H9 (cell line): ENCODE results near the gene TENT5A. TPM values are rescaled to one million over a fixed set of nuclear protein-coding genes. Genes with fewer than 3 reads are reported as not detected.

Experiments
- DNase-seq: peaks from one replicate; pipeline ENCODE4 v3.0.0-alpha.2; 2017
- H2AFZ ChIP-seq: one replicate; pipeline ENCODE4 v1.6.1; 2013; ENCODE audit warnings: mild to moderate bottlenecking, low read length, control low read depth, moderate library complexity
- H2AK5ac ChIP-seq: 2 replicates; pipeline ENCODE4 v1.6.1; 2013; ENCODE audit warnings: low read length, control low read depth, mixed read lengths; ENCODE audit not compliant: insufficient read length
- H2BK120ac ChIP-seq: one replicate; pipeline ENCODE4 v1.6.1; 2013; ENCODE audit warnings: low read depth, mild to moderate bottlenecking, low read length, control low read depth, inconsistent platforms; ENCODE audit not compliant: poor library complexity, severe bottlenecking
- H2BK12ac ChIP-seq: 2 replicates; pipeline ENCODE4 v1.6.1; 2013; ENCODE audit warnings: low read length, control low read depth, mixed read lengths, low read depth; ENCODE audit not compliant: insufficient read length
- H2BK15ac ChIP-seq: 2 replicates; pipeline ENCODE4 v1.6.1; 2013; ENCODE audit warnings: low read depth, low read length, control low read depth
- H2BK20ac ChIP-seq: one replicate; pipeline ENCODE4 v1.6.1; 2013; ENCODE audit warnings: low read depth, mild to moderate bottlenecking, low read length, control low read depth, inconsistent platforms; ENCODE audit not compliant: poor library complexity, severe bottlenecking
- H2BK5ac ChIP-seq: 2 replicates; pipeline ENCODE4 v1.6.1; 2013; ENCODE audit warnings: low read length, control low read depth, mixed read lengths; ENCODE audit not compliant: insufficient read length
- H3K14ac ChIP-seq: 2 replicates; pipeline ENCODE4 v1.6.1; 2013; ENCODE audit warnings: low read length, control low read depth; ENCODE audit not compliant: insufficient read depth
- H3K18ac ChIP-seq: 2 replicates; pipeline ENCODE4 v1.6.1; 2013; ENCODE audit warnings: low read depth, mild to moderate bottlenecking, mixed read lengths, low read length, control low read depth; ENCODE audit not compliant: insufficient read length
- H3K23ac ChIP-seq: 2 replicates; pipeline ENCODE4 v1.6.1; 2013; ENCODE audit warnings: low read length, control low read depth, mixed read lengths, low read depth; ENCODE audit not compliant: insufficient read length
- H3K23me2 ChIP-seq: 2 replicates; pipeline ENCODE4 v1.6.1; 2013; ENCODE audit warnings: low read depth, mild to moderate bottlenecking, mixed read lengths, low read length, control low read depth; ENCODE audit not compliant: insufficient read length, poor library complexity, severe bottlenecking
- H3K27ac ChIP-seq: 2 replicates; pipeline ENCODE4 v1.5.1; 2013; ENCODE audit warnings: low read length, control low read depth, mixed read lengths, low read depth; ENCODE audit not compliant: insufficient read length
- H3K27me3 ChIP-seq: 2 replicates; pipeline ENCODE4 v1.6.1; 2013; ENCODE audit warnings: low read length, control low read depth, inconsistent platforms; ENCODE audit not compliant: insufficient read depth
- H3K4ac ChIP-seq: 2 replicates; pipeline ENCODE4 v1.6.1; 2013; ENCODE audit warnings: low read depth, mild to moderate bottlenecking, control low read depth, inconsistent platforms, low read length, moderate library complexity
- H3K4me1 ChIP-seq: 2 replicates; pipeline ENCODE4 v1.6.1; 2013; ENCODE audit warnings: low read length, control low read depth, inconsistent platforms; ENCODE audit not compliant: insufficient read depth
- H3K4me2 ChIP-seq: 2 replicates; pipeline ENCODE4 v1.6.1; 2013; ENCODE audit warnings: low read length, control low read depth, mixed read lengths; ENCODE audit not compliant: insufficient read length, insufficient read depth
- H3K56ac ChIP-seq: 2 replicates; pipeline ENCODE4 v1.6.1; 2013; ENCODE audit warnings: low read depth, mild to moderate bottlenecking, mixed read lengths, low read length, control low read depth; ENCODE audit not compliant: insufficient read length
- H3K79me1 ChIP-seq: 2 replicates; pipeline ENCODE4 v1.6.1; 2013; ENCODE audit warnings: low read depth, mild to moderate bottlenecking, moderate library complexity, low read length, control low read depth, inconsistent platforms; ENCODE audit not compliant: insufficient read depth, poor library complexity, severe bottlenecking
- H3K79me2 ChIP-seq: 2 replicates; pipeline ENCODE4 v1.6.1; 2013; ENCODE audit warnings: low read length, control low read depth, inconsistent platforms; ENCODE audit not compliant: insufficient read depth
- H3K9ac ChIP-seq: 2 replicates; pipeline ENCODE4 v1.6.1; 2013; ENCODE audit warnings: low read length, control low read depth, mixed read lengths; ENCODE audit not compliant: insufficient read length; ENCODE audit errors: extremely low read depth
- H3K9me3 ChIP-seq: one replicate; pipeline ENCODE4 v1.6.1; 2013; ENCODE audit warnings: low read depth, low read length, inconsistent platforms; ENCODE audit not compliant: control insufficient read depth
- H3T11ph ChIP-seq: one replicate; pipeline ENCODE4 v1.6.1; 2013; ENCODE audit warnings: mild to moderate bottlenecking, low read length, control low read depth, inconsistent platforms
- H4K20me1 ChIP-seq: one replicate; pipeline ENCODE4 v1.6.1; 2013; ENCODE audit not compliant: control insufficient read depth, insufficient read length, insufficient read depth
- H4K5ac ChIP-seq: 2 replicates; pipeline ENCODE4 v1.6.1; 2013; ENCODE audit warnings: low read depth, mild to moderate bottlenecking, mixed read lengths, low read length, control low read depth; ENCODE audit not compliant: insufficient read length
- H4K8ac ChIP-seq: replicated peaks from 2 replicates; pipeline ENCODE4 v1.6.1; 2013; ENCODE audit warnings: low read length, control low read depth, mixed read lengths, low read depth; ENCODE audit not compliant: insufficient read length
- H4K91ac ChIP-seq: 2 replicates; pipeline ENCODE4 v1.6.1; 2013; ENCODE audit warnings: low read depth, mild to moderate bottlenecking, moderate library complexity, mixed read lengths, low read length, control low read depth; ENCODE audit not compliant: insufficient read length
- H3K27ac Mint-ChIP-seq, 3 experiments: 2 replicates in 2 of 3; 3 replicates in 1 of 3; pipeline ENCODE4 v1.8.0; 2020 to 2021; ENCODE audit warnings: mixed read lengths in 3 of 3, mild to moderate bottlenecking in 1 of 3, moderate library complexity in 1 of 3
- H3K27me3 Mint-ChIP-seq: 2 replicates; pipeline ENCODE4 v1.8.0; 2021; ENCODE audit warnings: low read depth, mild to moderate bottlenecking, moderate library complexity, mixed read lengths
- H3K36me3 Mint-ChIP-seq, 3 experiments: 2 replicates in 2 of 3; 3 replicates in 1 of 3; pipeline ENCODE4 v1.8.0; 2020 to 2021; ENCODE audit warnings: low read depth in 3 of 3, mixed read lengths in 3 of 3; ENCODE audit not compliant: insufficient read depth in 1 of 3
- H3K4me1 Mint-ChIP-seq, 2 experiments: 2 replicates each; pipeline ENCODE4 v1.8.0; 2020; ENCODE audit warnings: mixed read lengths in 2 of 2
- H3K4me3 Mint-ChIP-seq, 2 experiments: 2 replicates in 1 of 2; 3 replicates in 1 of 2; pipeline ENCODE4 v1.8.0; 2020 to 2021; ENCODE audit warnings: mild to moderate bottlenecking in 2 of 2, mixed read lengths in 2 of 2, moderate library complexity in 1 of 2
- H3K9me3 Mint-ChIP-seq, 2 experiments: 2 replicates in 1 of 2; 3 replicates in 1 of 2; pipeline ENCODE4 v1.8.0; 2020; ENCODE audit warnings: mild to moderate bottlenecking in 2 of 2, mixed read lengths in 2 of 2, moderate library complexity in 1 of 2
- CTCF ChIP-seq: fragments of 200-600 bp; sonication (generic); conservative IDR thresholded peaks from 3 replicates; pipeline ENCODE4 v1.8.0; 2021; ENCODE audit warnings: antibody characterized with exemption, mild to moderate bottlenecking
- WGBS: extraction: QIAGEN DNeasy Blood & Tissue Kit; methylation state at CpG from one replicate; pipeline ENCODE4 v1.1.7; 2013; ENCODE audit warnings: missing lambda C conversion rate, low lambda C conversion rate, mixed read lengths; ENCODE audit not compliant: insufficient read length; ENCODE audit errors: extremely low coverage; 5-methylcytosine and 5-hydroxymethylcytosine counted together
- total RNA-seq: library from RNA; stranded (reverse); gene quantifications from 2 replicates; pipeline ENCODE4 v1.2.1, GENCODE V29; 2021

Gene TENT5A
- total RNA-seq, 1 experiment from 2014 or later, result 1.4 TPM

GRCh38 chr6:81772741-81773140 is 20.3 kb upstream of the TENT5A start:
- H3K9me3 ChIP-seq, result no peaks in the 10 kb centered on the region
- no peak overlapping the region for H2BK15ac ChIP-seq
- no peak overlapping the region for H3K27ac Mint-ChIP-seq
- H3K4me1 ChIP-seq, result no peaks in the 10 kb centered on the region
- H2BK12ac ChIP-seq, result no peak overlapping the region
- H3K9ac ChIP-seq, result no peak overlapping the region
- H3K4me3 Mint-ChIP-seq, result no peak overlapping the region
- H2BK120ac ChIP-seq, result no peak overlapping the region
- H3K9me3 Mint-ChIP-seq, result no peaks in the 10 kb centered on the region
- no peak overlapping the region for H2BK20ac ChIP-seq
- no peak overlapping the region for H3K4me2 ChIP-seq
- no peak overlapping the region for H3K27ac ChIP-seq
- H3K27me3 ChIP-seq, result no peaks in the 10 kb centered on the region
- H3K4ac ChIP-seq, result no peak overlapping the region
- no peak for DNase-seq
- H2AFZ ChIP-seq, result no peak overlapping the region
- H3K4me1 Mint-ChIP-seq, result peaks cover 13% of the 10 kb centered on the region in 2 experiments
- no CpG with 5 or more reads among the region's 2 CpGs for WGBS
- no peak overlapping the region for H2AK5ac ChIP-seq
- H3K27me3 Mint-ChIP-seq, result no peaks in the 10 kb centered on the region
- no peaks in the 10 kb centered on the region for H3K23me2 ChIP-seq
- H3K56ac ChIP-seq, result no peak overlapping the region
- no peak overlapping the region for H2BK5ac ChIP-seq
- no peaks in the 10 kb centered on the region for H4K20me1 ChIP-seq
- H3K18ac ChIP-seq, result no peak overlapping the region
- no peak overlapping the region for H3K14ac ChIP-seq
- no peak overlapping the region for H3K23ac ChIP-seq
- H4K91ac ChIP-seq, result no peak overlapping the region
- no peaks in the 10 kb centered on the region for H3K79me2 ChIP-seq
- H4K8ac ChIP-seq, result no peak overlapping the region
- no peak for TF ChIP-seq CTCF
- H4K5ac ChIP-seq, result no peak overlapping the region
- no peaks in the 10 kb centered on the region for H3K79me1 ChIP-seq
- no peak overlapping the region for H3T11ph ChIP-seq
- H3K36me3 Mint-ChIP-seq, result no peaks in the 10 kb centered on the region; a peak in 1 of 7 replicates
